Cardiac muscle cell (in vitro differentiated cells and primary cell): ENCODE data around the gene ZSCAN1. TPM values are rescaled to one million over a fixed set of nuclear protein-coding genes. Genes with fewer than 3 reads are reported as not detected.

Experiments
- DNase-seq, 2 donors: peaks; one replicate each; pipeline versions ENCODE4 v3.0.0 to v3.0.0-alpha.2; 2010 to 2017; ENCODE audit warnings: low read depth in 1 of 2, low spot score in 1 of 2
- H3K27ac ChIP-seq: fragments of 200-600 bp; sonication (generic); 2 replicates; pipeline ENCODE4 v1.5.1; 2016
- H3K27me3 ChIP-seq: fragments of 200-600 bp; sonication (generic); 2 replicates; pipeline ENCODE4 v1.6.0; 2016; ENCODE audit warnings: control low read depth
- H3K36me3 ChIP-seq: fragments of 200-600 bp; sonication (generic); 2 replicates; pipeline ENCODE4 v1.5.1; 2016; ENCODE audit warnings: control low read depth
- H3K4me1 ChIP-seq: fragments of 200-600 bp; sonication (generic); 2 replicates; pipeline ENCODE4 v1.8.1; 2017; ENCODE audit warnings: low read depth, mild to moderate bottlenecking, mixed run types
- H3K4me3 ChIP-seq: fragments of 200-600 bp; sonication (generic); 2 replicates; pipeline ENCODE4 v1.5.1; 2016; ENCODE audit warnings: mild to moderate bottlenecking
- H3K9me3 ChIP-seq: fragments of 200-600 bp; sonication (generic); 2 replicates; pipeline ENCODE4 v1.5.1; 2017; ENCODE audit warnings: low read depth, mild to moderate bottlenecking, control low read depth
- polyA plus RNA-seq: library from polyadenylated mRNA; unstranded; fragments of >200 nt; fragmentation: Nextera tagmentation; extraction: Ambion mirVana; gene quantifications from 2 replicates; pipeline ENCODE4 v1.2.1, GENCODE V29; 2016
- total RNA-seq: library from RNA; depleted of rRNA; stranded (reverse); fragments of >200 nt; gene quantifications from 2 replicates; pipeline ENCODE4 v1.2.3, GENCODE V29; 2016
- TF ChIP-seq, protein P1 (sequence below): IDR thresholded peaks from 2 replicates; pipeline ENCODE4 v1.5.1; 2012; ENCODE audit warnings: low read depth, mild to moderate bottlenecking, low read length

Gene ZSCAN1
- total and polyA plus RNA-seq, 2 experiments from 2014 or later: 24.6 to 31.9 TPM

DNA sequence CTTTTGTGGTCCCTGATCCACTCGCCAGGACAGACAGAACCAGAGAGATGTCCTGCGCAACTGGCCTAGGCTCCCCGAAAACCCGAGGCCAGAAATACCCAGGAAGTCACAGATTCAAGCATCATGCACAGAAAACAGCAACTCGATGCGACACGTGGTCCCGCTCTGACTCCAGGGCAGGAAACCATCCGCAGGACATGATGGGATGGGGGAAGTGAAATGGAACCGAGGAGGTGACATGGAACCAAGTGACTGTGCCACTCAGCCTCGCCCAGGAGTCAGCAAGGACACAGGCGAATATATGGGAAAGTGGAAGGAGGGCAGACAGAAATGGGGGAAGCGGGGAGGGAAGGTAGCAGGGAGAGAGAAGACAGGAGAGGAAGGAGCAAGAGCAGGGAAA, 63.1 kb downstream of the ZSCAN1 start:
- H3K9me3 ChIP-seq: no peaks in the 10 kb centered on the region
- H3K27ac ChIP-seq: no peak overlapping the region
- no peak for DNase-seq
- H3K4me1 ChIP-seq: no peaks in the 10 kb centered on the region
- TF ChIP-seq, protein P1, sequence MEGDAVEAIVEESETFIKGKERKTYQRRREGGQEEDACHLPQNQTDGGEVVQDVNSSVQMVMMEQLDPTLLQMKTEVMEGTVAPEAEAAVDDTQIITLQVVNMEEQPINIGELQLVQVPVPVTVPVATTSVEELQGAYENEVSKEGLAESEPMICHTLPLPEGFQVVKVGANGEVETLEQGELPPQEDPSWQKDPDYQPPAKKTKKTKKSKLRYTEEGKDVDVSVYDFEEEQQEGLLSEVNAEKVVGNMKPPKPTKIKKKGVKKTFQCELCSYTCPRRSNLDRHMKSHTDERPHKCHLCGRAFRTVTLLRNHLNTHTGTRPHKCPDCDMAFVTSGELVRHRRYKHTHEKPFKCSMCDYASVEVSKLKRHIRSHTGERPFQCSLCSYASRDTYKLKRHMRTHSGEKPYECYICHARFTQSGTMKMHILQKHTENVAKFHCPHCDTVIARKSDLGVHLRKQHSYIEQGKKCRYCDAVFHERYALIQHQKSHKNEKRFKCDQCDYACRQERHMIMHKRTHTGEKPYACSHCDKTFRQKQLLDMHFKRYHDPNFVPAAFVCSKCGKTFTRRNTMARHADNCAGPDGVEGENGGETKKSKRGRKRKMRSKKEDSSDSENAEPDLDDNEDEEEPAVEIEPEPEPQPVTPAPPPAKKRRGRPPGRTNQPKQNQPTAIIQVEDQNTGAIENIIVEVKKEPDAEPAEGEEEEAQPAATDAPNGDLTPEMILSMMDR: no peak
- H3K27me3 ChIP-seq: no peaks in the 10 kb centered on the region
- H3K36me3 ChIP-seq: no peaks in the 10 kb centered on the region
- peak overlapping the region; percentile 69 for H3K4me3 ChIP-seq

DNA sequence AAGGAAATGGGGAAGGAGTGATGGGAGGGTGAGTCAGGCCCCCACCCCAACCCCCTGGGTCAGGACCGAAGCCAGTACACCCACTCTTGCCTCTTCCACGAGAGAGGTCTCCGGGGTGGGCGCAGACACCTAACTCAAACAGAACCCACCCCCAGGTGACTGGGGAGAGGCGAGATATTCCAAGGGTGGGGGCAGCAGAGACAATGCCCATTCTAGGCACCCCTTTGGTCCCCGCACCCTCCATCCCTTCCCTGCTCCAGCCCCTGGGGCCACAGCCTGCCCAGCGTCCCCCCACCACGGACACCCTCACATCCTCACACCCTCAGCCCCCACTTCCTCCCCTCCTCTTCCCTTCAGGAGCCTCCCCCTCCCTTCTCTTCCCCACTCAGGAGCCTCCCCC, 63.5 kb downstream of the ZSCAN1 start:
- Histone ChIP-seq H3K4me3 (peak overlapping the region; percentile 69), H3K36me3 (no peaks in the 10 kb centered on the region), H3K27me3 (no peaks in the 10 kb centered on the region), H3K9me3 (no peaks in the 10 kb centered on the region), H3K27ac (no peak overlapping the region), H3K4me1 (no peaks in the 10 kb centered on the region)
- TF ChIP-seq, protein P1: no peak
- DNase-seq: no peak

DNA sequence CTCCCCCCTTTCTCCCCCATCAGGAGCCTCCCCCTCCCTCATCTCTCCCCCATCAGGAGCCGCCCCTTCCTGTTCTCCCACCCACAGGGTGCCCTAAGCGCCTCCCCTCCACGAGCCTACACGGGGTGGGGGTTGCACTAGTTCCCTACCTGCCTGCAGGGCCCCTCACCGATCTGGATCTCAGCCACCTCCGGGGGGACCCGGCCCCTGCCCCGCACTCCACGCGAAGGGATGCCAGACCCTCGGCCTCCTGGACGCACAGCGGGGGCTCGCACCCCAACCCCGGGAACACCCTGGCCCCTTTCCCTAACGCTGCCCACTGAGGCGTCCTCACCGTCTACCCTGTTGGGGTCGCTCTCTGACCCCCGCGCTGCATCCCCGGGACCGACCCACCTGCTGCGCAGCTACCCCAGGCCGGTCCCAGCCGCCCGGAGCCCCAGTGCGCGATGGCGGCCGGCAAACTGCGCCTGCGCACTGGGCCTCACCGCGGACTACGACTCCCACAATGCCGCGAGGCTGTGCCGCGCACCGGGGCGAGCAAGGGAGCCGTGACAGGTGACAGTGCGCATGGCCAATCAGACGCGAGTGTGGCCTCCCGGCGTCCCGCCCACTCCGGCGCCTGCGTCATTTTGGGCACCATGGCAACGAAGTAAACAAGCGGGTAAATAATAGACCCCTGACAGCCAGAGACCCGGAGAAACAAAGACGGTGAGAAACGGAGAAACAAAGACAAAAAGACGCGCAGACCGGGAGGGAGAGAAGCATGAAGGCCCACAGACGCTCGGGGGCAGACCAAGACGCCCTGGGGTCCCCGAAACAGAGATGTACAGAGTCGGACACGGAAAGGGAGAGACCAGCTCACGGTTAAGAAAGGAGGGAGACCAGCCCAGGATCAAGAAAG, 64.2 kb downstream of the ZSCAN1 start, which contains the start of gene ZSCAN18:
Gene ZSCAN18 (minus strand): TSS at position 451 of the 901 bp plus-strand sequence. CDS start 7,964 bp downstream, outside the sequence.
- peak; percentile 98 to 99 for DNase-seq
- peak within 1 kb of the TSS; percentile 69 for H3K4me3 ChIP-seq
- H3K36me3 ChIP-seq: no peaks in the 10 kb centered on the region
- no peaks in the 10 kb centered on the region for H3K27me3 ChIP-seq
- no peaks in the 10 kb centered on the region for H3K4me1 ChIP-seq
- TF ChIP-seq, protein P1: no peak
- H3K27ac ChIP-seq: peak within 1 kb of the TSS; percentile 74
- no peaks in the 10 kb centered on the region for H3K9me3 ChIP-seq

DNA sequence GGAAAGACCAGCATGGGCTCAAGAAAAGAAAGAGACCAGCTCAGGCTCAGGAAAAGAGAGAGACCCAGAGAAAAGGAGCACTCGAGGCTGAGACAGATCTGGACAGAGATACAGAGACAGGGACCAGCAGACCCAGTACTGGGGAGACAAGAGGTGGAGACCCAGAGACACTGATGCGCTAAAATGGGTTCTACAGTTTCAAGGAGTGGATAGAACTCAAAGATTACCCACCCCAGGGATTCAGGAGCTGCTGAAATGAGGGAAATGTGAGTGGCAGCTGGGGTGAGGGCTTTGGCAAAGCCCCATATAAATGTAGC, 64.8 kb downstream of the ZSCAN1 start:
- H3K9me3 ChIP-seq: no peaks in the 10 kb centered on the region
- H3K4me3 ChIP-seq: peak overlapping the region; percentile 69
- no peaks in the 10 kb centered on the region for H3K4me1 ChIP-seq
- H3K27ac ChIP-seq: peak overlapping the region; percentile 74
- DNase-seq: no peak
- H3K27me3 ChIP-seq: no peaks in the 10 kb centered on the region
- H3K36me3 ChIP-seq: no peaks in the 10 kb centered on the region
- TF ChIP-seq, protein P1: no peak

Other genes starting within 250 kb of the ZSCAN1 start
- gene ZNF552, start 219.1 kb upstream of the ZSCAN1 start, total RNA-seq: 3.8 and 6.6 TPM in 2 replicates
- 10.5 and 13.4 TPM in 2 replicates for gene ZNF552, start 219.1 kb upstream of the ZSCAN1 start, polyA plus RNA-seq
- gene ZNF587B, start 203.7 kb upstream of the ZSCAN1 start, total RNA-seq: 8.5 and 12.9 TPM in 2 replicates
- 2.8 and 3.1 TPM in 2 replicates for gene ZNF587B, start 203.7 kb upstream of the ZSCAN1 start, polyA plus RNA-seq
- 14.0 and 17.2 TPM in 2 replicates for gene ZNF587, start 184.2 kb upstream of the ZSCAN1 start, total RNA-seq
- gene ZNF587, start 184.2 kb upstream of the ZSCAN1 start, polyA plus RNA-seq: 12.6 and 22.6 TPM in 2 replicates
- 13.6 and 14.8 TPM in 2 replicates for gene ZNF814, start 145.0 kb upstream of the ZSCAN1 start, total RNA-seq
- 32.4 and 45.7 TPM in 2 replicates for gene ZNF814, start 145.0 kb upstream of the ZSCAN1 start, polyA plus RNA-seq
- 11.8 and 17.8 TPM in 2 replicates for gene ZNF417, start 117.4 kb upstream of the ZSCAN1 start, total RNA-seq
- gene ZNF417, start 117.4 kb upstream of the ZSCAN1 start, polyA plus RNA-seq: 4.8 and 7.7 TPM in 2 replicates
- 14.6 and 19.7 TPM in 2 replicates for gene ZNF418, start 98.6 kb upstream of the ZSCAN1 start, total RNA-seq
- 6.1 and 13.8 TPM in 2 replicates for gene ZNF418, start 98.6 kb upstream of the ZSCAN1 start, polyA plus RNA-seq
- 12.5 and 13.6 TPM in 2 replicates for gene ZNF256, start 86.3 kb upstream of the ZSCAN1 start, total RNA-seq
- 7.0 and 10.0 TPM in 2 replicates for gene ZNF256, start 86.3 kb upstream of the ZSCAN1 start, polyA plus RNA-seq
- 1.3 and 1.4 TPM in 2 replicates for gene C19orf18, start 59.5 kb upstream of the ZSCAN1 start, total RNA-seq
- gene C19orf18, start 59.5 kb upstream of the ZSCAN1 start, polyA plus RNA-seq: 2.4 and 3.6 TPM in 2 replicates
- 50.5 and 87.4 TPM in 2 replicates for gene ZNF606, start 31.2 kb upstream of the ZSCAN1 start, total RNA-seq
- gene ZNF606, start 31.2 kb upstream of the ZSCAN1 start, polyA plus RNA-seq: 30.0 and 31.2 TPM in 2 replicates
- 11.7 and 14.0 TPM in 2 replicates for gene ZNF135, start 25.3 kb downstream of the ZSCAN1 start, total RNA-seq
- gene ZNF135, start 25.3 kb downstream of the ZSCAN1 start, polyA plus RNA-seq: 10.2 and 11.2 TPM in 2 replicates
- 173 and 243 TPM in 2 replicates for gene ZSCAN18, start 64.2 kb downstream of the ZSCAN1 start, total RNA-seq
- 127 and 191 TPM in 2 replicates for gene ZSCAN18, start 64.2 kb downstream of the ZSCAN1 start, polyA plus RNA-seq
- gene ZNF329, start 116.8 kb downstream of the ZSCAN1 start, total RNA-seq: 27.8 and 29.6 TPM in 2 replicates
- 5.2 and 12.8 TPM in 2 replicates for gene ZNF329, start 116.8 kb downstream of the ZSCAN1 start, polyA plus RNA-seq
- gene ZNF274, start 149.0 kb downstream of the ZSCAN1 start, total RNA-seq: 40.3 and 50.1 TPM in 2 replicates
- gene ZNF274, start 149.0 kb downstream of the ZSCAN1 start, polyA plus RNA-seq: 42.8 and 45.4 TPM in 2 replicates
- gene ZNF544, start 194.9 kb downstream of the ZSCAN1 start, total RNA-seq: 95.9 and 103 TPM in 2 replicates
- gene ZNF544, start 194.9 kb downstream of the ZSCAN1 start, polyA plus RNA-seq: 34.9 and 35.9 TPM in 2 replicates
- gene ZNF8, start 244.9 kb downstream of the ZSCAN1 start, total RNA-seq: 11.3 and 14.7 TPM in 2 replicates
- 2.2 and 2.7 TPM in 2 replicates for gene ZNF8, start 244.9 kb downstream of the ZSCAN1 start, polyA plus RNA-seq